Activated T-helper 9 cell treated with anti-CD3 and anti-CD28 coated beads, Interleukin-2, amount 50 U/mL, for 16 hours (primary cell): ENCODE results near the gene GDPD4.

ENCODE experiments used
- DNase-seq: peaks from one replicate; pipeline ENCODE4 v3.0.0-alpha.2; 2020; ENCODE audit warnings: low read depth

The GDPD4 gene

DNA sequence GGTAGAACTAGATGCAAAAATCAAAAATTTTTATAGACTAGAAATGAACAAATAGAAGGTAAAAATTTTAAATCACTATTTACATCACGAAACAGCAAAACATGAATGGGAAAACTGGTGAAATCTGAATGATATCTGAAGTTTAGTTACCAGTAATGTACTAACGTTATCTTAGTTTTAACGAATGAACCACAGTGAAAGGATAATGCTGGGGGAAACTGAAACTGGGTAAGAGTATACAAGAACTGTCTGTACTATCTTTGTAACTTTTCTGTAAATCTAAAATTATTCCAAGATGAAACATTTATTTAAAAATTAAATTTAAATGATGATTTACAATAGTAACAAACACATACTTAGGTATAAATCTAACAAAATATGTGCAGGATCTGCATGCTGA is 7.4 kb downstream of the GDPD4 start:
- DNase-seq, result no peak

DNA sequence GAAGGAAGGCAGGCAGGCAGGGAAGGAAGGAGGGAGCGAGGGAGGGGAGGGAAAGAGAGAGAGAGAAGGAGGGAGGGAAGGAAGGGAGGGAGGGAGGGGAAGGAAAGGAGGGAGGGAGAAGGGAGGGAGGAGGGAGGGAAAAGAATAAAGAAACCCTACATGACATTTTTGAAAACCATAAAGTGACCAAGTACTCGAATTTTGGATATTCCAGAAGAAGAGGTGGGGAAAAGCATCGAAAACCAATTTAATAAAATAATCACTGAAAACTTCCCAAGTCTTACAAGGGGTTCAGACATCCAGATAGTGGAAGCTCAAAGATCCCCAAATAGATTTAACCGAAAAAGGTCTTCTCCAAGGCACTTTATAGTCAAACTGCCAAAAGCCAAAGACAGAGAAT is 11.7 kb downstream of the GDPD4 start:
- no peak for DNase-seq

DNA sequence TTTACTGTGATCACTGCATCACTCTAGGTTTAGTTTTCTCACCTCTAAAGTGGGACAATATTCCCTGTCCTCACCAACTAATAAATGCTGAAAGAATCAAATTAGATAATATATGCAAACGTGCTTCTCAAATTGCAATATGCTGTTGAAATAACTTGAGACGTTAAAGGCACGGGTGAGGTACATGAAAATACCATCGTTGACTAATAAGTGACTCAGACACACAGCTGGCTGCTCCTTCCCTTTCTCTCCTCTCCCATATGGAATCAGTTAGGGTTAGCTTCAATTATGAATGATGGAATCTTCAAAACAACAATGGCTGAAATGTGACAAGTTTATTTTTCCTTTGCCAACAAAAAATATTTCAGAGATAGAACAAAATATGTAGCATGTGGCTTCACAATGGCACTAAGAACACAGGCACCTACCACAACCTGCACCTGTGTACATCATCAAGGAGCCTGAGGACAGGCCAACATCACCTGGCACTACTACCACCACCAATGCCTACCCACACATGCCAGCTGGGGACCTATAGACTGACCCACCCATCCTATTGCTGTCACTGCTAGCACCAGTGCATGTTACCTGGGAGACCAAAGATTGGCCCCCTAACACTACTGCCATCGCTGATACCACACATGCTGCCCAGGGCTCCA is 13.7 kb downstream of the GDPD4 start:
- no peak for DNase-seq

DNA sequence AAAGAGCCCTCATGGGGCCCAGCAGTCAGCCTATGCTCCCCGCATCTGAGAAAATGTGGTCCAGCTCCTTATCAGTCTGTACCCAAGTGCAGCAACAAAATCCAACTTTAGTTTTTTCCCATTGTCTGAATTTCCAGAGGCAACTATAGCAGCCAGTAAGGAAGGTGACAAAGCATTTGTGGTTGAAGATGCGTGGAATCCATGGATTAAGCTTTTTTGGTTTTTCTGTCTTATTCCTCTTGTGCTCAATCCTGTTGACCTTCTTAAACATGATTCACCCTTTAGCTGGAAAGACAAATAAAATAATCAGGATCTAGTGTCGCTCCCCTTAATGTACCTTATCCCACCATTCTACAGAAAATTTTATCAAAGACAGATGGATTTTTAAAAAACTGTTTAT is 14.3 kb downstream of the GDPD4 start:
- no peak for DNase-seq

DNA sequence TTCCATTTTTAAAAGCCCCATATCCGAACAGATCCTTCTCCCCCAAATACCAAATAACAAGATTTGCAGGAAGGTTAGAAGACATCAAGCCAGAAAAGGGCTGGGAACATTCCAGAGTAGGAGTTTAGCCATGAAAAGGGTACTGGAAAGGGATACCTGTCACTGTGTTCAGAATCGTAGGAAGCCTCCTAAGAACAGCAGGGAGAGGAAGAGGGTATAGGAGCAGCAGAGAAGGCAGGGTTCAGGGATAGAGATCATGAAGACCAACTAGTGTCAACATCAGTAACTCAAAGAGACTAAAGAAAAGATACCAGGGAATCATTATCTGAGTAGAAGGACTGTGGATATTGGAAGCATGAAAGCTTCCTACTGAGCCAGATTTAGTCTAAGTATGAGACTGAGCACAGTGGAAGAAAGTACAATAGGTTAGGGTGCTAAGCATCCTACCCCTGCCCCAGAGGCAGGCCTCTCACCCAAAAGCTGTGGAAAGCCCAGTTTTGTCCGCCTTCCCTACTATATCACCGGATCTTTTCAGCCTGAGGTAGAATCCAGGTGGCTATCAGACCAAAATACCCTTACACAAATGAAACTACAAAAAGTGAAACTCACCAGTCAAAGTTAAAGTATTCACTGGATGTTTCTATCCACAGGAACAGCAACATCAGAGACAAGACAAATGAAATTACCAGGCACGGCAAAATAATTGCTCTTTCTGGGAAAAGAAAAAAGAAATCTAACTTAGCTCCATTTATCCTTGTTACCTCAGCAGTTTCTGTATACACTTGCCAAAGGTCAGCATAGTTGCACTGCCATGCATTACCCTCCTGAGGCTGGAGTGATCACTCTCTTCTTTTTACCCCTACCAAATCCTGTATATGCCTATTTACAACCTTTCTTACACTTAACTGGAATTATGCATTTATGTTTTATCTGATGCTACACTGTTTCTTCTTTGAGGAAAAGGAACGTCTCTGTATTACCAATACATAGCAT is 16.7 kb downstream of the GDPD4 start:
- no peak for DNase-seq

DNA sequence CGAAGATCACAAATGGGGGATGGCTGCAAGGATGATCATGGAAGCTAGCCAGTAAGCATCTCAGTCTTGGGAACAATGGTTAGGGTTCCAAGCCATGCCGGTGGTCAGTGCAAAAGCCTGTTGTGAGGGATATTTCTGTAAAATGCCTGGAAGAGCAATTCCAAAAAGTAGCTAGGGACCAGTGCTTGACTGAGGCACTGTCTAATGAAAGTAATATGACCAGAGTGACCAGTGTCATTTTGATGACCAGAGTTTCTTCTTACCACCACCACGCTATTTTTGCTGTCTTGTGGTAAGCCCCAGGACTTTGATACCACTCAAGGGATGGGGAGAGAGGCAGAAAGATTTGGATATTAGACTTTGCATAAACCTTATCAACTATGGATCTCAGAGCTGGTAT is 18.4 kb downstream of the GDPD4 start:
- no peak for DNase-seq

DNA sequence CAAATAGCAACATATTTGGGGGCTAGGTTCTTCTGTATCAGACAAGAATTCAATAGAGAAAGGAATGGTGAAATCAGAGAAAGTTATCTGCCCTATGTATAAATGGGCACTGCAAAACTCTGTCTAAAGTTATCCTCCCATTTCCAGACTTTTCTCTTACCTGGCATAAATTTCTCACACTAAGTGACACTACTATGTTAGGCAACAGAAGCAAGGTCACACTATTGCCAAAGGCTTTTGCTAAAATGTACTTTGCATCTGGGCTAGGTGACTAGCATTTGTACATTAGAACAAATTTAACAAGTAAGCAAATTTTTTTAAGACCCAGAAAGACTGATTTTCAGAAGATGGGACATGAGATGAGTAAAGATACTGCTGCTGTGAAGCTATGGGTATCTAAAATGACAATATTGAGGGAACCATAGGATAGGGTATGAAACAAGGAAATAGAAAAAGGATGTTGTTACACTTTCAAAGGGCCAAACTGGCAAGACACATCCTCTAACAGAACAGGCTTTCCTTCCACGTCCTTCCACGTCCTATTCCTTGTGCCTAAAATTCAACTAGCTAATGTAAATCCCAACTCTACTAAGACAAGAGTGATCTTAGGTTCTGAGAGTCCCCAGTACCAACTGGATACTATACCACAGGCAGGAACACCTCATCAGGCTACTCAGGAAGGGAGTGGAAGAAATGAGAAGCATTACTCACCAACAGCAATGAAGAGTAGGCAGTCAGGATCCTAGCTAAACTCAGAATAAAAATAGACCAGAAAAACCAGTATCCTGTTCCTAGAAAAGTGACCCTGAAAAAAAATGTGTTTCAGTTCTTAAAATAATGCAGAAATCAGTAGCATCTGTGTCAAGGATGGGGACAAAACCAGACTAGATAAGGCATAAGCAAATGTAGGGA is 22.6 kb downstream of the GDPD4 start:
- no peak for DNase-seq

DNA sequence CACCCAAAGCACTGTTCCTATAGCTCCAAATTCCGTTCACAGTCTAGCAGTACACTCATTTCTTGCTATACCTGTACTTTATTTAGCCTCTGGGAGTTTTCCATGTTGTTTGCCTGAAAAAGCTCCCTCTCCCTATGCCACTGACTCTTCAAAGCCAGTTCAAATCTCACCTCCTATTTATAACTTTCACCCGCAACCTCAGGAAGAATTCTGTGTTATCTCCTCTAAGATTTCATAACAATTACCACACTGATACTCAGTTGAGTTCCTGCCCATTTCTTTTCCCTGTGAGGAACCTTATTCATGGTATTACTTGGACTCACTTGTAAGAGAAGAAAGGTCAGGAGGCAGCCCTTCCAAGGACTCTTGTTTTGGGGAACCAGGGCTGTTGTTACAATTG is 25.2 kb downstream of the GDPD4 start:
- no peak for DNase-seq

DNA sequence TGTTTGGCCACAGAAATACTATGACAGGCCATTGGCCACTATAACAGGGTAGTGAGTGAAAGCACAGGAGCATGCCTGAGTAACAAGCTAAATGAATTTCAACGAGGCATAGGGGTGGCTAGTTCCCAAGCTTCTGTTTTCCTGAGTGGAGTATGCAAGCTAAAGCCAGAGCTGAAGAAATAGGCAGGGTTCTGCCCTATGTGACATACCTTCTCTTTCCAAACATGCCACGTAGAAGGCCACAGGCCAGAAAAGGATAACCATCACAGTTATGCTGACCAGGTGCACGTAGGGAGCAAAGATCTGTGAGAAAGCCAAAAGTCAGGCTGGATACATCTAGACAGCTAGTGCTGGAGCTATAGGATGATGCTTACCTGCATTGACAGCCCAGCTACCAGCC is 30.6 kb downstream of the GDPD4 start:
- DNase-seq, result no peak

DNA sequence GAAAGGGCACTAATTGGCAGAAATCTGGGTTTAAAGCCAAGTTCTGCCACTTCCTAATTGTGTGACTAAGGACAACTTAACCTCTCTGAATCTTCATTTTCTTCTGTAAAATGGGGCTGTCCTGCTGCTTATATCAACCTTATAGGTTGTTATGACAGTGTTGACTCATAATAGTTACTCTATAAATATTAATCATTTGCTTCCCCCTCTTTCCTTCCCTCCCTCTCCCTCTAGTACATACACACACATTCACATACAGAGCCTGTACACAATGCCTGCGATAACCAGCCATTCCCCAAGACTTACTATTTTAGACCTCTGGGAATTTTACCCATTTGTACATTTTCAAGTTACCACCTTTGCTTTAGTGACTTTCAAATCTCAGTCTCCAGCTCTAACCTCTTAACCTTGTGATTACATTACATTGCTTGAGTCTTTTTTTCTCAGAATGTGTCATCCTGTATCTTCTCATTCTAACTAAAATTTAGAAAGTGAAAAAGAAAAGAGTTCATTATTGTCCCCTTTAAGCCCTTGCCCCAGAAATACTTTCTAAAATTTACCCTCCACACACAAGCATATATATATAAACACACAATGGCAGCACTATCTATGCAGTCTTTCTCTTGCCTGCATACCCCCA is 31.9 kb downstream of the GDPD4 start:
- no peak for DNase-seq

DNA sequence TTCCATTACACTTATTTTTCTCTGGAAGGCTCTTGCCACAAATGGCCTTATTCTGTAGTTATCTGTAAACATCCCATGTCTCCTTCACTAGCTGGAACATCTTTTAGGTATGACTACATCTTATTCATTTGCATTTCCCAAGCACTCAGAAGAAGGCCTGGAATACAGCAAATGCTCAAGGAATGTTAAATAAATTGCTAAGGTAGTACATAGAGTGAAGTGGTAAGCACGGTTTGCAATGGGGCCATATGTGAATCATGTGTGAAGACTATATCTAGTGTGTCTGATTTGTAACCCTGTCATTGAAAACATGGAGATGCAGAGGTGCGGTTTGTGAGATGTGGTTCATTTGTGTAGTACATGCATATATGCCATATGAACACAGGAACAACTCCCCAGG is 33.5 kb downstream of the GDPD4 start:
- DNase-seq, result no peak

DNA sequence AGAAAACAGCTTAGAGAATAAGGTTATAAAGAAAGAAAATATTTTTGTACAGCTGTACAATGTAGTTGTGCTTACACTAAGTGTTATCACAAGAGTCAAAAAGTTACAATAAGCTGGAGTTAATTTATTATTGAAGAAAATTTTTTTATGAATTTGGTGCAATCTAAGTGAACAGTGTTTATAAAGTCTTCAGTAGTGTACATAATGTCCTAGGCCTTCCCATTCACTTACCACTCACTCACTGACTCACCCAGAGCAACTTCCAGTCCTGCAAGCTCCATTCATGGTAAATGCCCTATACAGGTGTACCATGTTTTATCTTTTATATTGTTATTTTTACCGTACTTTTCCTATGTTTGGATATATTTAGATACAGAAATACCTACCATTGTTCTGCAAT is 34.7 kb downstream of the GDPD4 start:
- no peak for DNase-seq

DNA sequence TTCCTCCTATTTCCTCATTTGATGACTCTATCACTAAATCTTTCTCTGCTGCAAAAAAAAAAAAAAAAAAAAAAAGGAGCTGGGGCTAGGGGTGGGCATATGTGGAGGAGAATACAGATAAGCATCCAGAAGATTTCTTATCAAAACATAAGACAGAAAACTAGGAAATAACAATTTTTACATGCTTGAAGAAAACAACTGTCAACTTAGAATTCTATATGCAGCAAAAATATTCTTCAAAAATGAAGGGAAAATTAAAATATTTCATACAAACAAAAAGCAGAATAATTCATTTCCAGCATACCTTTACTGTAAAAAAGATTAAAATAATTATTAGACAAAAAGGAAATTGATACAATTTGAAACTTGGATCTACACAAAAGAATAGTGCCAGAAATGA is 38.7 kb downstream of the GDPD4 start:
- DNase-seq, result no peak

DNA sequence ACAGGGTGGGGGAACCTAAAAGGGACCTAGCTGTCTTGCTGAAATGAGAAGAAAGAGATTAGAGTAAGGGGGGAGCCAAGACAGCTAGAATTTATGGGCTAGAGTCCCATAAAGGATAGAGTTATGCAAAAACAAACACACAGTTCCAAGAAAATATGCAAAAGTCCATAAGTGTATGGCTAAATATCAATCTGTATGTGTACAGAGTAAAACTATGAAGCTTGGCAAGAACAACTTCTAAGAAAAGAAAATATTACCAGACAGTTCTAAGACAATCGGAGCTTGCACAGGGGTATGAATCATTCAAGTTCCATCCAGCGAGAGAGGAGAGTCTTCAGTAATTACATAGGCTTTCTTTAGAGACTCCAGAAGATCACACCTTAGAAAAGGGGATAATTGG is 41.8 kb downstream of the GDPD4 start:
- DNase-seq, result no peak

DNA sequence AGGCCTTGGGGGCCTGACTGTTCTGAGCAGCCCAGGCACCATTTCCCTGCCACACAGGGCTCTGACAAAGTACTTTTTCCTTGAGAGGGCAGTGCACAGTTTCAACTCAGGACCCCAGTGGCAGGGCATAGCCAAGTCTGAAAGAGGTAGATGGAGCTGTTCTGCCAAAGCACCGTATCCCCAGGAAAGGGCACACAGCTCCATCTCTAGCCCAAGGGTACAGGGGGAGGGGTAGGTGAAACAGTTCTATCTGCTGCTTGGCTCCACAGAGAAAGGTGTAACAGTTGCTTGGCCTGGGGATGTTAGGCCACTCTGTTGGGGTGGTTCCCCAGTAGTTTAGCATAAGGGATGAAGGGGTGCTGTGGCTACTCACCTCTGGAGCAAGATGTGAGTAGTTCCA is 47.8 kb downstream of the GDPD4 start:
- no peak for DNase-seq

DNA sequence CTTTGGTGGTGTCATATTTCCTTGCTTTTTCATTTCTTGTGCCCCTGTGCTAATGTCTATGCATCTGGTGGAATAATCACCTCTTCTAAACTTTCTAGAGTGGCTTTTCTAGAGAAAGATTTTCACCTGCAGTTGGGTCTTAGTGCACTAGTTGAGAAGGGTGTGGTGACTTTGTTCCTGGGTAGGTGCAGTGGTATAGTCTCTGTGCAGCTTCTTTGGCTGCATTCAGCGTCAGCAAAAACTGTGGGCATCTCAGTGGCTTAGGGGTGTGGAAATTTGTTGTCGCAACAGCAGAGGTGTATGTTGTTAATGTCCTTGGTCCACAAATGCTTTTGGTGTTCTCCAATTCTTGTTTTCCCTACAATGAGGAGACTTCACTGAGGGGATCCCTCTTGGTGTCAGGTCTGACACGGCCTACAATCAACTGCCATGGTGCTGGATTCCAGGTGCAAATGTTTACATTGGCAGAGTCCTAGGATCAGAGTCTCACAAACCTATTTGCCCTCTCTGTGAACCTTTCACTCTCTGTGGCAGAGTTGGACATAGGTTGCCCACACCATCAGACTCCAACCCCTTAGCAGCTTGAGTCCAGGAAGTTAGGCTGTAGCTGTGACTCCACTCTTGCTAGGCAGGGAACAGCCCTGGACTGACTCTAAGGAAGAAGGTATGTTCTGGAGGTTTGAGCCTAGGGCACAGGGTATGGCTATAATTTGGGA is 48.8 kb downstream of the GDPD4 start:
- DNase-seq, result no peak

DNA sequence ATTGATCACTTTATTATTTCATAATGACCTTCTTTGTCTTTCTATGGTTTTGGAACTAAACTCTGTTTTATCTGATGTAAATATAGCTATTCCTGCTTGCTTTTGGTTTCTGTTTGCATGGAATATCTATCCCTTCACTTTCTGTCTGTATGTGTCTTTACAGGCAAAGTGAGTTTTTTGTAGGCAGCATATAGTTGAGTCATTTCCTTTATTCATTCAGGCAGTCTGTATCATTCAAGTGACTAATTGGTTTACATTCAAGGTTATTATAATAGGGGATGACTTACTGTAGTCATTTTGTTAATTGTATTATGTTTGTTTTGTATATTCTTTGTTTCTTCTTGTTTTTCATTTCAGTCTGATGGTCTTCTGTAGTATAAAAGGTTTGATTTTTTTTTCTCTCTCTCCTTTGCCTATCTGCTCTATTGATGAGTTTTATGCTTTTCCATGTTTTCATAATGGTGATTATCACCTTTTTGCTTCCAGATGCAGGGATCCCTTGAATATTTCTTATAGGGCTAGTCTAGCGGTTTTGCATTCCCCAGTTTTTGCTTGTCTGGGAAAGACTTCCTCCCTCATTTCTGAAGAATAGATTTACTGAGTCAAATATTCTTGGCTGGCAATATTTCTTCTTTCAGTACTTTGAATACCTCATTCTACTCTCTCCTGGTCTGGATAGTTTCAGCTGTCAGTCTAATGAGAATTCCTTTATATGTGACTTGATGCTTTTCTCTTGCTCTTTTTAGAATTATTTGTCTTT is 50.4 kb downstream of the GDPD4 start:
- no peak for DNase-seq

DNA sequence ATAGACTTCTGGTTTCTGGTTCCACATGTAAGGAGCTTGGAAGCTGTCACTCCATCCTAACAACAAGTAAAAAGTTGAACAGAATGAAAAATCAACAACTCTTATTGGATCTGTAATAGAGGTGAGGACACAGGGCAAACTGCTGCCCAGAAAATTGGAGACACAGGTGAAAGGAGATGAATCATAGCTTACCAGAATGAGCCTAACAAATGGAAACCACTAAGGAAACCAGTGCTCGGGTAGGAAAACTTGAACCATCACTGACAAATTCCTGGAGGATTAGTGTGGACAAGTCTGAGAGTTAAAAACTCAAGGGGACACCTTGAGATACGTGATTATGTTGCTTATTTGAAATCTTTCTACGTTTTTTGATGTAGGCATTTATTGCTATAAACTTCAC is 52.1 kb downstream of the GDPD4 start:
- no peak for DNase-seq

DNA sequence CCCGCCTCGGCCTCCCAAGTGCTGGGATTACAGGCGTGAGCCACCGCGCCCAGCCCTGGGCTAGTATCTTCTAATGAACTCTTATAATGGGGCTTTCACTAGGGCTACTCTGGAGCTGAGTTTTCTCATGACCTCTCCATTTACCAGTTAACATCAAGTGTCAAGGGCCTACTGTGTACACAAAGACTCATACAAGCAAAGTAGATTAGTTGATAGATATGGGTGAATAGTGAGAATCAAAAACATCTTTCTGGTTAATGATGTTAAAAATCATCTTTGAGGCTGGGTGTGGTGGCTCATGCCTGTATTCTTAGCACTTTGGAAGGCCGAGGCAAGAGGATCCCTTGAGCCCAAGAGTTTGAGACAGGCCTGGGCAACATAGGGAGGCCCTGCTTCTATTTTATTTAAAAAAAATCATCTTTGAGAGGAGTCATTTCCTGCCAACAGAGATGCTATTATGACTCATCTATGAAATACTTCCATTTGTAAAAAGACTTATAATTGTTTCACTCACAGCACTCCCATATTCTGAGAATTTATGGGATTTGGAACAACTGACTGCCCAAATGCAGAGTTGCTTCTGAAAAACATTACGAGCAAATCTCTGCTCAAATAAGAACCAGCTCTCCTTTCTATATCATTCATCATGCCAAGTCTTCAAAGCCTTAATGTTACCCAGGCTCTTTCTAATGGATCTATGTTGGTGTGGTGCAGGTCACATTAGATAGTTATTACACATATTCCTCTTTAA is 57.0 kb downstream of the GDPD4 start:
- DNase-seq, result no peak

DNA sequence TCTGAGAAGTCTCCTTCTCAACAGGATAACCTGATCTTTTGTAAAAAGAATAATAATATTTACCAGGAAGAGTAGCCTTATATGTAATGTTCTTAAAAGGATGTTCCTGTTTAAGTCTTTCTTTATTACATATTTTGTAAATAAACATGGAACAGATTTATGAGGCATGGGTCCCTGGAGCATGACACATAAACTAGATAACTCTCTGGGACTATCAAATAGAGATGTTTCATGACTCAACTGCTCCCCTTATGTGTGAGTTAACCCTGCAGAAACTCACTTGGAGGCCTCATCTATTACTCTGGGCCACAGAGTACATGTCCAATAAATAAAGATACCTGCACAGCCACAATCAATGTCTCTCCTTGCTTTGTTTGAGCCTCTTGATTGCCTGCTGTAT is 64.6 kb downstream of the GDPD4 start:
- DNase-seq, result no peak
